Sigmoid colon (tissue), 4 donors: Measurements from ENCODE around the gene TSPAN17.

Experiments
- EP300 ChIP-seq, 4 donors: sonication (generic); formaldehyde crosslinking; IDR thresholded peaks; one replicate each; pipeline ENCODE4 v1.6.1; 2017; ENCODE audit warnings: antibody characterized with exemption in 4 of 4
- POLR2A ChIP-seq, 2 donors: fragments of 450-650 bp; IDR thresholded peaks; one replicate each; pipeline ENCODE4 v1.6.1; 2016; ENCODE audit warnings: antibody characterized with exemption in 2 of 2, mild to moderate bottlenecking in 2 of 2, moderate library complexity in 2 of 2
- POLR2AphosphoS5 ChIP-seq, 4 donors: sonication (generic); formaldehyde crosslinking; IDR thresholded peaks; one replicate each; pipeline ENCODE4 v1.6.1; 2017; ENCODE audit warnings: antibody characterized with exemption in 4 of 4
- TF ChIP-seq, protein P1 (sequence below), 4 experiments: fragments of 450-650 bp in 3 of 4; fragments of 200-600 bp in 1 of 4; IDR thresholded peaks; one replicate each; pipeline ENCODE4 v1.5.1; 2016 to 2019; ENCODE audit warnings: antibody characterized with exemption in 4 of 4, mild to moderate bottlenecking in 3 of 4, moderate library complexity in 2 of 4

DNA sequence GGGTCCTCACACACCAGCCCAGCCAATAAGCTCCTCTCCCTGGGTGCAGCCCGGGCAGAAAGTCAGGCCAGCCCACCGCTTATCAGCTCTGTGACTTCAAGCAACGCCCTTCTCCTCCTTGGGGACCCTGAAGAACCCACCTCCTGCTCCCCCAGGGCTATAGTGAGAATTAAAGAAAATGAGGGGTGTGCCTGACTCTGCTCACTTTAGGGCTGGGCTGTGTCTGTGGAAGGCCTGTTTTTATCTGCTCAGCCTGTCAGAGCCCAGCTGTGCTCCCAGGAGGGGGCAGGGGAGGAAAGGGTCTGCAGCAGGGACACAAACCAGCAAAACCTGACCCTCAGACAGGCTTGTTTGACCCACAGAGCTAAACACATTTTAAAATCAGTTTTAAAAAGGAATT is 41.3 kb upstream of the TSPAN17 start:
- TF ChIP-seq EP300 (IDR thresholded peaks at IDR 0.05) (no peak), POLR2A (IDR thresholded peaks at IDR 0.05) (no peak), POLR2AphosphoS5 (IDR thresholded peaks at IDR 0.05) (no peak)
- TF ChIP-seq, protein P1, sequence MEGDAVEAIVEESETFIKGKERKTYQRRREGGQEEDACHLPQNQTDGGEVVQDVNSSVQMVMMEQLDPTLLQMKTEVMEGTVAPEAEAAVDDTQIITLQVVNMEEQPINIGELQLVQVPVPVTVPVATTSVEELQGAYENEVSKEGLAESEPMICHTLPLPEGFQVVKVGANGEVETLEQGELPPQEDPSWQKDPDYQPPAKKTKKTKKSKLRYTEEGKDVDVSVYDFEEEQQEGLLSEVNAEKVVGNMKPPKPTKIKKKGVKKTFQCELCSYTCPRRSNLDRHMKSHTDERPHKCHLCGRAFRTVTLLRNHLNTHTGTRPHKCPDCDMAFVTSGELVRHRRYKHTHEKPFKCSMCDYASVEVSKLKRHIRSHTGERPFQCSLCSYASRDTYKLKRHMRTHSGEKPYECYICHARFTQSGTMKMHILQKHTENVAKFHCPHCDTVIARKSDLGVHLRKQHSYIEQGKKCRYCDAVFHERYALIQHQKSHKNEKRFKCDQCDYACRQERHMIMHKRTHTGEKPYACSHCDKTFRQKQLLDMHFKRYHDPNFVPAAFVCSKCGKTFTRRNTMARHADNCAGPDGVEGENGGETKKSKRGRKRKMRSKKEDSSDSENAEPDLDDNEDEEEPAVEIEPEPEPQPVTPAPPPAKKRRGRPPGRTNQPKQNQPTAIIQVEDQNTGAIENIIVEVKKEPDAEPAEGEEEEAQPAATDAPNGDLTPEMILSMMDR (IDR thresholded peaks at IDR 0.05) = no peak
